Vagina (tissue), 2 donors: Measurements from ENCODE around the gene NEO1. TPM values are rescaled to one million over a fixed set of nuclear protein-coding genes. Genes with fewer than 3 reads are reported as not detected.

Experiments used
- DNase-seq, 2 donors: peaks; one replicate each; pipeline ENCODE4 v3.0.0-alpha.2; 2017; ENCODE audit errors: extremely low spot score in 2 of 2
- H3K27ac ChIP-seq: fragments of 200-600 bp; sonication (generic); one replicate; pipeline ENCODE4 v1.5.1; 2019
- H3K27me3 ChIP-seq: fragments of 200-600 bp; sonication (generic); one replicate; pipeline ENCODE4 v1.5.1; 2019
- H3K36me3 ChIP-seq, 2 donors: fragments of 200-600 bp; sonication (generic); one replicate each; pipeline ENCODE4 v1.5.1; 2017 to 2019
- H3K4me1 ChIP-seq: fragments of 200-600 bp; sonication (generic); one replicate; pipeline ENCODE4 v1.5.1; 2019
- H3K4me3 ChIP-seq, 2 donors: fragments of 200-600 bp; sonication (generic); 1 replicate in 1 of 2; 2 replicates in 1 of 2; pipeline ENCODE4 v1.5.1; 2016 to 2019
- H3K9me3 ChIP-seq: fragments of 200-600 bp; sonication (generic); one replicate; pipeline ENCODE4 v1.5.1; 2019
- POLR2A ChIP-seq, 2 donors: fragments of 450-650 bp; IDR thresholded peaks; one replicate each; pipeline ENCODE4 v1.6.1; 2017; ENCODE audit warnings: antibody characterized with exemption in 2 of 2, mild to moderate bottlenecking in 2 of 2, moderate library complexity in 2 of 2
- POLR2AphosphoS5 ChIP-seq, 2 donors: sonication (generic); formaldehyde crosslinking; IDR thresholded peaks; one replicate each; pipeline ENCODE4 v1.9.0; 2017; ENCODE audit warnings: antibody characterized with exemption in 2 of 2, mild to moderate bottlenecking in 2 of 2, low read depth in 1 of 2; ENCODE audit not compliant: insufficient read depth in 1 of 2
- intact Hi-C: fragments of 100-400 bp; cut with DNase I; formaldehyde crosslinking; loops from one replicate; pipeline ENCODE4 v1.15.1; 2023
- total RNA-seq: library from RNA; depleted of rRNA; stranded (reverse); fragments of >200 nt; gene quantifications from one replicate; pipeline ENCODE4 v1.2.3, GENCODE V29; 2016
- TF ChIP-seq, protein P1 (sequence below), 3 experiments: fragments of 450-650 bp in 2 of 3; fragments of 200-600 bp in 1 of 3; sonication (generic) in 1 of 3; IDR thresholded peaks; one replicate each; pipeline ENCODE4 v1.5.1; 2017 to 2019; ENCODE audit warnings: antibody characterized with exemption in 3 of 3, mild to moderate bottlenecking in 2 of 3, moderate library complexity in 2 of 3

Gene NEO1
- total RNA-seq, 1 donor from 2014 or later, result 21.9 TPM

DNA sequence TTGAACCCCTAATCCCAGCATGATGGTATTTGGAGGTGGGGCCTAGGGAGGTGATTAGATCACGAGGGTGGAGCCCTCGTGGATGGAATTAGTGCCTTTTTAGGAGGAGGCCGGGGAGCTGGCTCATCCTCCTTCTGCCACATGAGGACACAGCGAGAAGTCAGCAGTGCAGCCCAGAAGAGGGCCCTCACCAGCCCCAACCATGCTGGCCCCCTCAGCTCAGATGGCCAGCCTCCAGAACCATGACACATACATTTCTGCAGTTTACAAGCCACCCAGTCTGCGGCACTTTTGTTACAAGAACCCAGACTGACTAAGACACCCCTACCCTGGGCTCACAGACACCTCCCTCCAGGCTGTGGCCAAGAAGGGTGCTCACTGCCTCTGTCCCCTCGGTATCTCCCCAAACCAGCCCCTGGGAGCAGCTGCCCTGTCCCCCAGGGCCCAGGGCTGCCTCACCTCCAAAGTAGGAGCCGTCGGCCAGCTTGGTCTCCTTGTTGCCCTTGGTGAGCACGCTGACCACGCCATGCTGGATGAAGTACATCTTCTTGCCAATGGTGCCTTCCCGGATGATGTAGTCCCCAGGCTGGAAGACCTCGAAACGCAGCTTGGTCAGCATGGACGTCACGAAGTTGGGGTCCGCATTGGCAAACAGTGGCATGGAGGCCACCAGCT lies 272.4 kb downstream of the NEO1 start:
- TF ChIP-seq, protein P1, sequence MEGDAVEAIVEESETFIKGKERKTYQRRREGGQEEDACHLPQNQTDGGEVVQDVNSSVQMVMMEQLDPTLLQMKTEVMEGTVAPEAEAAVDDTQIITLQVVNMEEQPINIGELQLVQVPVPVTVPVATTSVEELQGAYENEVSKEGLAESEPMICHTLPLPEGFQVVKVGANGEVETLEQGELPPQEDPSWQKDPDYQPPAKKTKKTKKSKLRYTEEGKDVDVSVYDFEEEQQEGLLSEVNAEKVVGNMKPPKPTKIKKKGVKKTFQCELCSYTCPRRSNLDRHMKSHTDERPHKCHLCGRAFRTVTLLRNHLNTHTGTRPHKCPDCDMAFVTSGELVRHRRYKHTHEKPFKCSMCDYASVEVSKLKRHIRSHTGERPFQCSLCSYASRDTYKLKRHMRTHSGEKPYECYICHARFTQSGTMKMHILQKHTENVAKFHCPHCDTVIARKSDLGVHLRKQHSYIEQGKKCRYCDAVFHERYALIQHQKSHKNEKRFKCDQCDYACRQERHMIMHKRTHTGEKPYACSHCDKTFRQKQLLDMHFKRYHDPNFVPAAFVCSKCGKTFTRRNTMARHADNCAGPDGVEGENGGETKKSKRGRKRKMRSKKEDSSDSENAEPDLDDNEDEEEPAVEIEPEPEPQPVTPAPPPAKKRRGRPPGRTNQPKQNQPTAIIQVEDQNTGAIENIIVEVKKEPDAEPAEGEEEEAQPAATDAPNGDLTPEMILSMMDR (IDR thresholded peaks at IDR 0.05), result no peak
- TF ChIP-seq POLR2A (IDR thresholded peaks at IDR 0.05) (no peak), POLR2AphosphoS5 (IDR thresholded peaks at IDR 0.05; ENCODE audit: insufficient read depth in 1 of 2, low read depth in 1 of 2) (no peak)
- no peaks in the 10 kb centered on the region for H3K9me3 ChIP-seq
- no peaks in the 10 kb centered on the region for H3K36me3 ChIP-seq
- no peaks in the 10 kb centered on the region for H3K4me1 ChIP-seq
- H3K27ac ChIP-seq, result no peak overlapping the region
- no peak for DNase-seq
- intact Hi-C loops, result loop anchor here (5.0 kb wide), 1 partner anchor 1033 kb away; no protein-coding TSS in a partner anchor
- no peak overlapping the region for H3K4me3 ChIP-seq
- no peaks in the 10 kb centered on the region for H3K27me3 ChIP-seq

DNA sequence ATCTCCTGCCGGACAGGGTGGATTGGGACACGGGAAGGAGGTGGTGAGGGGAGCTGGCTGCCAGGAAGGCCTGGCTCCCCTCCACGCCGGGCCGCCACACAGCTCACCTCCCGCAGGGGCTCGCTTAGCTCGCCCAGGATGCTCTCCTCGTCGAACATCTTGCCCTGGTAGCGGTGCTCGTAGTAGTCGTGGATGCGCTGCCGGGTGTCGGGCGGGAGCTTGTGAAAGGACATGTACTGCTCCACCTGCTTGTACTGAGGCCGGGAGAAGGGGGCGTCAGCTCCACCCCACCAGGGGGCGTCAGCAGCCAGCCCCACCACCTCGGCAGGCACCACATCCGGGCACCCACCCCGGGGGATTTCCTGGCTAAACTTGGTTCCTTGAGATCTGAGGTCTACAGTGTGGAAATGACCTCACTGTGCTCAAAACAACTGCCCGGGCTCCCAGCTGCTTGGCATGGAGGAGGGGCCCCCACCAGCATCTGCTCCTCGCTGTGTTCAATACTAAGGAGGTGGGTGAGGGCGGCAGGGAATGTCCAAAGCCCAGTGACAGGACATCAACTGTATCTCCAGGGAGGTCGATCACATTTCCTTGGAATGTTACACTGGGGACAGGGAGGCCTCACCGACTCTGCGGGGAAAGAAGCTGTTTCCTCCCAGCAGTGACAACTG lies 273.1 kb downstream of the NEO1 start:
- no peaks in the 10 kb centered on the region for H3K9me3 ChIP-seq
- H3K27me3 ChIP-seq, result no peaks in the 10 kb centered on the region
- TF ChIP-seq, protein P1 (IDR thresholded peaks at IDR 0.05), result no peak
- TF ChIP-seq POLR2A (IDR thresholded peaks at IDR 0.05), result no peak
- no peak for TF ChIP-seq POLR2AphosphoS5 (IDR thresholded peaks at IDR 0.05; ENCODE audit: insufficient read depth in 1 of 2, low read depth in 1 of 2)
- H3K4me1 ChIP-seq, result no peaks in the 10 kb centered on the region
- no peak overlapping the region for H3K4me3 ChIP-seq
- H3K36me3 ChIP-seq, result no peaks in the 10 kb centered on the region
- H3K27ac ChIP-seq, result no peak overlapping the region
- intact Hi-C loops, result no loop called here
- no peak for DNase-seq

DNA sequence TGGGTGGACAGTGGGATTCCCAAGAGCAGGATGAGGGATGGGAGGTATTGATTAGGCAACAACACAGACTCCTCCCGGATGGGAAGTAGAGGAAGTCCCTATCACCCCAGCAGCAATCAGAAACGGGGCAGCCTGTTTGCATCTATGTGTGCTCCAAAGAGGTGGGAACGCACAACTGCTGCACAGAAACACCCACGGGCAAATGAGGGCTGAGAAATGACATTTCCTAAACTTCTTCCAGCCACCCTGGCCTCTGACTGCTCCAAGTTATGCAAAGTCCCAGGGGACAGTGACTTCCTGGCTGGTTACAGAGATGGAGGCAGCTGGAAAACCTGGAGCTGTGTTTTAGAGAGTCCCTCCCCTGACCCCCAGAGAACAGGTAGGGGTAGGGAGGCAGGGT lies 273.9 kb downstream of the NEO1 start:
- no peak for DNase-seq
- Histone ChIP-seq H3K4me3 (no peak overlapping the region), H3K36me3 (no peaks in the 10 kb centered on the region), H3K27me3 (no peaks in the 10 kb centered on the region), H3K9me3 (no peaks in the 10 kb centered on the region), H3K27ac (no peak overlapping the region), H3K4me1 (no peaks in the 10 kb centered on the region)
- intact Hi-C loops, result no loop called here
- TF ChIP-seq POLR2A (IDR thresholded peaks at IDR 0.05), result no peak
- no peak for TF ChIP-seq POLR2AphosphoS5 (IDR thresholded peaks at IDR 0.05; ENCODE audit: insufficient read depth in 1 of 2, low read depth in 1 of 2)
- TF ChIP-seq, protein P1 (IDR thresholded peaks at IDR 0.05), result no peak

DNA sequence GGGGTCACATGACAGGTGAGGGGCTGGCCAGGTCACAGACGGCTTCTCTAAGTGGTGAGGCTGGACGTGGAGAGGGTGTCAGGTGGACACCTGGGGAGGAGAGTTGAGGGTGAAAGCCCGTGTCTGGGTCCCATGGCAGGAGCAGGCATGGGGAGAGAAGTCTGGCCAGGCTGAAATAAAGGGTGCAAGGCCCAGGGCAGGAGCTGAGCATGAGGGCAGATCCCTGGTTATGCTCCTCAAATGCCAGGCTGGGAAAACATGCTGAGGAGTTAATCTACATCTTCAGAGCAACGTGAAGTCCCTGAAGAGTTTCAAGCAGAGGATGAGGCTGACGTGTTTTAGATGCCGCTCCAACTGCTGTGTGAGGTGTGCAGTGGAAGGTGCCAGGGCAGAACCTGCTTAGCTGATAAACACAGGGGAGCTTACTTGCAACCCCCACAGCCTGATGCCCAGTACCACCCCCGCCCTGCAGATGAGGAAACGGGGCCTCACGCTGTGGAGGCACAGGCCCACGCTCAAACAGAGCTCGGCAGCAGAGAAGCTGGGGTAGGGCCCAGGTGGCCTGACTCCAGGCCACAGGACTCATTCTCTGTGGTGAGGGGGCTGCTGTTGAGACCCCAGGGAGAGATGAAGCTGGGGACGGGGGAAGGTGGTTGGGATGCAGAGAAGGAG lies 276.0 kb downstream of the NEO1 start:
- no peak overlapping the region for H3K27ac ChIP-seq
- no peak overlapping the region for H3K4me3 ChIP-seq
- DNase-seq, result no peak
- no peak for TF ChIP-seq POLR2A (IDR thresholded peaks at IDR 0.05)
- TF ChIP-seq, protein P1 (IDR thresholded peaks at IDR 0.05), result no peak
- no peak for TF ChIP-seq POLR2AphosphoS5 (IDR thresholded peaks at IDR 0.05; ENCODE audit: insufficient read depth in 1 of 2, low read depth in 1 of 2)
- H3K4me1 ChIP-seq, result no peaks in the 10 kb centered on the region
- no peaks in the 10 kb centered on the region for H3K36me3 ChIP-seq
- intact Hi-C loops, result no loop called here
- H3K9me3 ChIP-seq, result no peaks in the 10 kb centered on the region
- no peaks in the 10 kb centered on the region for H3K27me3 ChIP-seq
